Stimulated activated CD4-positive, alpha-beta T cell treated with anti-CD3 and anti-CD28 coated beads, Interleukin-1b, Interleukin-23, amount 100 ng/mL, for 48 hours (primary cell): ENCODE measurements around the gene CD200.
"Not testable (repeated sequence)": the region's sequence is repeated elsewhere in the genome, so short reads cannot be mapped to it uniquely, and the experiment has no call there.

Source experiments
- DNase-seq: peaks from one replicate; pipeline ENCODE4 v3.0.0-alpha.2; 2020

The CD200 gene

GRCh38 chr3:112362221-112362620 is 29.3 kb downstream of the CD200 start:
- DNase-seq: no peak

GRCh38 chr3:112364291-112364690 is 31.3 kb downstream of the CD200 start:
- DNase-seq: no peak

- DNase-seq: no peak
Observed at GRCh38 chr3:112365035-112365434, 32.1 kb downstream of the CD200 start.

GRCh38 chr3:112365636-112366035 is 32.7 kb downstream of the CD200 start:
- DNase-seq: no peak

- no peak for DNase-seq
Observed at GRCh38 chr3:112366522-112366921, 33.6 kb downstream of the CD200 start.

GRCh38 chr3:112371569-112371968 is 38.6 kb downstream of the CD200 start:
- no peak for DNase-seq

- DNase-seq: no peak
Observed at GRCh38 chr3:112372396-112372795, 39.4 kb downstream of the CD200 start.

- no peak for DNase-seq
Observed at GRCh38 chr3:112373476-112373875, 40.5 kb downstream of the CD200 start.

- no peak for DNase-seq
Observed at GRCh38 chr3:112373924-112374323, 41.0 kb downstream of the CD200 start.

GRCh38 chr3:112374333-112374734 is 41.4 kb downstream of the CD200 start:
- DNase-seq: no peak

- no peak for DNase-seq
Observed at GRCh38 chr3:112375117-112375516, 42.2 kb downstream of the CD200 start.

GRCh38 chr3:112376241-112376911 is 43.4 kb downstream of the CD200 start:
- no peak for DNase-seq

- DNase-seq: no peak
Observed at GRCh38 chr3:112376992-112377391, 44.0 kb downstream of the CD200 start.

GRCh38 chr3:112377568-112378071 is 44.7 kb downstream of the CD200 start:
- DNase-seq: no peak

GRCh38 chr3:112378347-112378746 is 45.4 kb downstream of the CD200 start:
- not testable (repeated sequence) for DNase-seq

- DNase-seq: no peak
Observed at GRCh38 chr3:112379020-112379690, 46.2 kb downstream of the CD200 start.

- no peak for DNase-seq
Observed at GRCh38 chr3:112381673-112382542, 49.0 kb downstream of the CD200 start.

GRCh38 chr3:112382543-112383160 is 49.7 kb downstream of the CD200 start:
- no peak for DNase-seq

- DNase-seq: no peak
Observed at GRCh38 chr3:112384769-112385168, 51.8 kb downstream of the CD200 start.

- no peak for DNase-seq
Observed at GRCh38 chr3:112388972-112389371, 56.0 kb downstream of the CD200 start.

GRCh38 chr3:112389961-112390360 is 57.0 kb downstream of the CD200 start:
- DNase-seq: no peak

- DNase-seq: no peak
Observed at GRCh38 chr3:112390783-112391641, 58.1 kb downstream of the CD200 start.
